HL-60 (cell line): Measurements from ENCODE around the gene TENM3.

Source experiments
- DNase-seq, 2 experiments: peaks; one replicate each; pipeline ENCODE4 v3.0.0-alpha.2; 2010 to 2020; ENCODE audit warnings: low read depth in 1 of 2, low spot score in 1 of 2
- H3K27ac ChIP-seq: fragments of 250-450 bp; sonication (Bioruptor Pico); replicated peaks from 2 replicates; pipeline ENCODE4 v1.5.1; 2020; ENCODE audit warnings: mild to moderate bottlenecking, moderate library complexity
- H3K27me3 ChIP-seq: fragments of 250-450 bp; sonication (Bioruptor Pico); 2 replicates; pipeline ENCODE4 v1.5.1; 2021; ENCODE audit warnings: mild to moderate bottlenecking, moderate library complexity; ENCODE audit not compliant: insufficient read depth, poor library complexity, severe bottlenecking
- H3K4me3 ChIP-seq: replicated peaks from 2 replicates; pipeline ENCODE4 v1.5.1; 2011; ENCODE audit warnings: mild to moderate bottlenecking, control low read depth, low read length; ENCODE audit not compliant: insufficient read depth
- CTCF ChIP-seq: IDR thresholded peaks from one replicate; pipeline ENCODE4 v1.5.1; 2011; ENCODE audit warnings: low read length, control low read depth, inconsistent platforms; ENCODE audit not compliant: insufficient read depth
- GABPA ChIP-seq: IDR thresholded peaks from 2 replicates; pipeline ENCODE4 v1.6.1; 2012; ENCODE audit warnings: low read depth
- POLR2AphosphoS5 ChIP-seq: IDR thresholded peaks from 2 replicates; pipeline ENCODE4 v1.6.1; 2012; ENCODE audit warnings: low read depth
- SPI1 ChIP-seq: IDR thresholded peaks from 2 replicates; pipeline ENCODE4 v1.6.1; 2012; ENCODE audit warnings: low read depth, mild to moderate bottlenecking, borderline replicate concordance
- TF ChIP-seq, protein P1 (sequence below): IDR thresholded peaks from 2 replicates; pipeline ENCODE4 v1.6.1; 2012; ENCODE audit warnings: low read depth; ENCODE audit not compliant: insufficient replicate concordance

TENM3 gene

GRCh38 chr4:182202650-182203049 lies 40.6 kb upstream of the TENM3 start:
- TF ChIP-seq, protein P1, sequence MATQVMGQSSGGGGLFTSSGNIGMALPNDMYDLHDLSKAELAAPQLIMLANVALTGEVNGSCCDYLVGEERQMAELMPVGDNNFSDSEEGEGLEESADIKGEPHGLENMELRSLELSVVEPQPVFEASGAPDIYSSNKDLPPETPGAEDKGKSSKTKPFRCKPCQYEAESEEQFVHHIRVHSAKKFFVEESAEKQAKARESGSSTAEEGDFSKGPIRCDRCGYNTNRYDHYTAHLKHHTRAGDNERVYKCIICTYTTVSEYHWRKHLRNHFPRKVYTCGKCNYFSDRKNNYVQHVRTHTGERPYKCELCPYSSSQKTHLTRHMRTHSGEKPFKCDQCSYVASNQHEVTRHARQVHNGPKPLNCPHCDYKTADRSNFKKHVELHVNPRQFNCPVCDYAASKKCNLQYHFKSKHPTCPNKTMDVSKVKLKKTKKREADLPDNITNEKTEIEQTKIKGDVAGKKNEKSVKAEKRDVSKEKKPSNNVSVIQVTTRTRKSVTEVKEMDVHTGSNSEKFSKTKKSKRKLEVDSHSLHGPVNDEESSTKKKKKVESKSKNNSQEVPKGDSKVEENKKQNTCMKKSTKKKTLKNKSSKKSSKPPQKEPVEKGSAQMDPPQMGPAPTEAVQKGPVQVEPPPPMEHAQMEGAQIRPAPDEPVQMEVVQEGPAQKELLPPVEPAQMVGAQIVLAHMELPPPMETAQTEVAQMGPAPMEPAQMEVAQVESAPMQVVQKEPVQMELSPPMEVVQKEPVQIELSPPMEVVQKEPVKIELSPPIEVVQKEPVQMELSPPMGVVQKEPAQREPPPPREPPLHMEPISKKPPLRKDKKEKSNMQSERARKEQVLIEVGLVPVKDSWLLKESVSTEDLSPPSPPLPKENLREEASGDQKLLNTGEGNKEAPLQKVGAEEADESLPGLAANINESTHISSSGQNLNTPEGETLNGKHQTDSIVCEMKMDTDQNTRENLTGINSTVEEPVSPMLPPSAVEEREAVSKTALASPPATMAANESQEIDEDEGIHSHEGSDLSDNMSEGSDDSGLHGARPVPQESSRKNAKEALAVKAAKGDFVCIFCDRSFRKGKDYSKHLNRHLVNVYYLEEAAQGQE, result no peak
- TF ChIP-seq POLR2AphosphoS5 (no peak), CTCF (no peak), GABPA (no peak), SPI1 (no peak)
- no peaks in the 10 kb centered on the region for H3K27me3 ChIP-seq
- H3K4me3 ChIP-seq, result no peak overlapping the region
- no peak for DNase-seq
- H3K27ac ChIP-seq, result no peak overlapping the region

DNA sequence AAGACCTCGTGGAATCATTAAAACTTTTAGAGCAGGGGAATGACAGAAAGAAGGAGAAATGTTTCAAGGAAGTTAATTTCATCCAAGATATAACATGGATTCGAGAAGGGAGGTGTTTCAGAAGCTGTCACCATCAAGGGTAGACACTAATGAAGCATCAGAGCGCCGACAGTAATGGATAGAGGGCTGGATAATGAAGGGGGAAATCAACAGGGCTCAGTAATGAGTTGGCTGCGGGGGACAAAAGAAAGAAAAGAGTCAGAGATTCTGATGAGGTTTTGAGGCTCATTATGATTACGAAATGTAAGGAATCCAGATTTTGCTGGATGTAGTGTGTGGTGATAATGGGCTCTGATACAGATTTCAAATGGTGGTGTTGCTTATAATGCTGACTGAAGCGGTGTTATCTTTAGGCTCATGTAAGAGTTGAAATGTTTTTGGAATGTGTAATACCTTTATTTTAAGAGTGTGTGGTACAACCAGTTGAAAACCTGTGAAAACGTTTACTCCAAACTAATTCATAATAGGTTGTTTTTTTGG lies 39.3 kb upstream of the TENM3 start:
- TF ChIP-seq SPI1, result no peak
- no peak for TF ChIP-seq GABPA
- TF ChIP-seq POLR2AphosphoS5, result no peak
- TF ChIP-seq, protein P1, result no peak
- no peak for TF ChIP-seq CTCF
- H3K27me3 ChIP-seq, result no peaks in the 10 kb centered on the region
- no peak overlapping the region for H3K27ac ChIP-seq
- DNase-seq, result no peak
- no peak overlapping the region for H3K4me3 ChIP-seq

GRCh38 chr4:182205306-182205705 lies 37.9 kb upstream of the TENM3 start:
- DNase-seq, result no peak
- Histone ChIP-seq H3K27me3 (no peaks in the 10 kb centered on the region), H3K27ac (no peak overlapping the region), H3K4me3 (no peak overlapping the region)
- TF ChIP-seq, protein P1, result no peak
